ENCODE data around the gene VEZF1.

Gene VEZF1

DNA sequence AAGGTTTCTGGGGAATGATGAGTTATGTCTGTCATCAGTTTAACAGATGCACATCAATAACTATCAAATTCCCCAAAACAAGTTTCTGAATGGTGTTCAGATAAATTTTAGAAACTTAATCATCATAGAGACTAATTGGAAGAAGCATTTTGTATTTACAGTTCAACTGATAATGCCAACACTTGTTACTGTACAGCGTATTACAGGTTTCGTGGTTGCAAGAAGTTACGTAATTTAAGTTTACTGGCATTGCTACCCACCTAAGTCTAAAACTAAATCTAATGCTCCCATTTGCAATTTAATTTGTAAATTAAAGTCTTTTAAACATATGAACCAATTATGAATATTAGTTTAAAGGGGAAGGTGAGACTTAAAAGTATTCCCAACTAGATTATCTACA is 16.0 kb upstream of the VEZF1 start:
- Histone ChIP-seq H3K79me2 (ENCODE audit: insufficient read depth, low read length) (peaks cover 48% of the 10 kb centered on the region), H3K4me3 (ENCODE audit: insufficient read depth, low read length, poor library complexity, severe bottlenecking) (peak overlapping the region; percentile 6), H3K9ac (ENCODE audit: low read length) (0 out of 2 replicates have a peak overlapping the region, but pooled peaks have one; percentile 9)

DNA sequence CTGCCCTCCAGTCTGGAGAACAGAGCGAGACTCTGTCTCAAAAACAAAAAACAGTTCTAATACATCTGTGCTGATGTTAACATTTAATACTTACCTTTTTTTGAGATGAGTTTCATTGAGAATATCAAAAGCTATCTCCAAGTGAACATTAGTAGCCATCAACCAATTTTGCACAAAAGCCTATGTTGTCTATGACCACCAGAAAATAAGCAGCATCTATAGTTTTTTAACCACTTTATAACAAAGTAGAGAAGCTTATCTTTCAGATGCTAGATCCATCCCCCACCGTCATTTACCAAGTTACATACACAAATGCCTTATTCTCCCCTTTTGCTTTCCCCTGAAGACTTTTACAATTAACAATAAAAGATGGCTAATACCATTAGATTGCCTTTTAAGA is 14.9 kb upstream of the VEZF1 start:
- Histone ChIP-seq H3K79me2 (ENCODE audit: insufficient read depth, low read length) (peaks cover 48% of the 10 kb centered on the region), H3K9me3 (ENCODE audit: insufficient read depth, low read length) (no peaks in the 10 kb centered on the region), H3K4me2 (ENCODE audit: low read depth, low read length, poor library complexity, severe bottlenecking) (peak overlapping the region; percentile 76), H4K20me1 (ENCODE audit: low read depth, low read length) (peaks cover 76% of the 10 kb centered on the region), H3K36me3 (ENCODE audit: low read length) (peaks cover 80% of the 10 kb centered on the region), H3K27me3 (ENCODE audit: low read length) (no peaks in the 10 kb centered on the region), H3K27ac (ENCODE audit: low read depth, low read length) (no peak overlapping the region), H2AFZ (ENCODE audit: low read depth, low read length, severe bottlenecking) (no peak overlapping the region), H3F3A (ENCODE audit: insufficient read depth) (peaks cover 77% of the 10 kb centered on the region), H3K9ac (ENCODE audit: low read length) (0 out of 2 replicates have a peak overlapping the region, but pooled peaks have one; percentile 9), H3K9me2 (replicated peaks; ENCODE audit: insufficient read depth, low read length) (no peaks in the 10 kb centered on the region), H3K4me3 (ENCODE audit: insufficient read depth, low read length, poor library complexity, severe bottlenecking) (no peak overlapping the region)
- TF ChIP-seq EZH2phosphoT487 (conservative IDR thresholded peaks at IDR 0.05; ENCODE audit: low read length) (no peak), CTCF (IDR thresholded peaks at IDR 0.05; ENCODE audit: insufficient read depth, low read length, poor library complexity, severe bottlenecking) (no peak)

More for the DNA sequence above, 16.0 kb upstream of the VEZF1 start:
- Histone ChIP-seq H3K27me3 (ENCODE audit: low read length) (no peaks in the 10 kb centered on the region), H3K36me3 (ENCODE audit: low read length) (peaks cover 70% of the 10 kb centered on the region), H3K9me2 (replicated peaks; ENCODE audit: insufficient read depth, low read length) (no peaks in the 10 kb centered on the region), H2AFZ (ENCODE audit: low read depth, low read length, severe bottlenecking) (no peak overlapping the region), H3K4me2 (ENCODE audit: low read depth, low read length, poor library complexity, severe bottlenecking) (peak overlapping the region; percentile 76), H3F3A (ENCODE audit: insufficient read depth) (peaks cover 67% of the 10 kb centered on the region), H3K27ac (ENCODE audit: low read depth, low read length) (no peak overlapping the region), H4K20me1 (ENCODE audit: low read depth, low read length) (peaks cover 67% of the 10 kb centered on the region), H3K9me3 (ENCODE audit: insufficient read depth, low read length) (no peaks in the 10 kb centered on the region)
- TF ChIP-seq CTCF (IDR thresholded peaks at IDR 0.05; ENCODE audit: insufficient read depth, low read length, poor library complexity, severe bottlenecking) = no peak
- TF ChIP-seq EZH2phosphoT487 (conservative IDR thresholded peaks at IDR 0.05; ENCODE audit: low read length) = no peak

DNA sequence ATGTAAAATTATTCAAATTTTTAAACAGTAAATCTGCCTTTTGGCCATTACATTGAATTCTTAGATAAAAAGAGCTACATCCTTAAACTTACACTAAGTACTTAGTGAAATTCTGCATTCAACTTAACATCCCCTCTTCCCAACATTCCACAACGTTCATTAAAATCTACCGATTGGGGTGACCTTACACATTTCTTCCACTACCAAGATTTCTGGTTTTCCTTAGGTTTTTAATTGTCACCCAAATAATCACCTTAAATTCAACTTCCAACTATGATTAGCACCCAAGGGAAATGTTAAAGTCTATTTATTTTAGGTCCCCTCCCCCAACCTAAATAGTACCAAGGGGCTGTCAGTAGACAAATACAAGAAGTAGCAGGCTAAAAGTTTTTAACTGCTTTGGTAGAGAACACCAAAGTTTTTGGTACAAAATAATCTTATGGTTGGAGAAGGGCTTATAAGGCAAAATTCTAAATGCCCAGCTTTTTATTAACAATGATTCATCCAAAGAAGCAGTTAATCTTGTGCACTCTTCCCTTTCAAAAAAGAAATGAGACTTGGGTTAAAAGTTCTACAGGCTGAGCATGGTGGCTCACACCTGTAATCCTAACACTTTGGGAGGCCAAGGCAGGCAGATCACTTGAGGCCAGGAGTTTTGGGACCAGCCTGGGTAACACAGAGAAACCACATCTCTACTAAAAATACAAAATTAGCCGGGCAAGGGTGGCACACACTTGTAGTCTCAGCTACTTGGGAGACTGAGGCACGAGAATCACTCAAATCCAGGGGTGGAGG is 14.3 kb upstream of the VEZF1 start:
- no peaks in the 10 kb centered on the region for H3K9me3 ChIP-seq (ENCODE audit: insufficient read depth, low read length)
- peaks cover 81% of the 10 kb centered on the region for H4K20me1 ChIP-seq (ENCODE audit: low read depth, low read length)
- no peak overlapping the region for H3K27ac ChIP-seq (ENCODE audit: low read depth, low read length)
- peaks cover 80% of the 10 kb centered on the region for H3F3A ChIP-seq (ENCODE audit: insufficient read depth)
- H2AFZ ChIP-seq (ENCODE audit: low read depth, low read length, severe bottlenecking) = no peak overlapping the region
- peaks cover 48% of the 10 kb centered on the region for H3K79me2 ChIP-seq (ENCODE audit: insufficient read depth, low read length)
- H3K9me2 ChIP-seq (replicated peaks; ENCODE audit: insufficient read depth, low read length) = no peaks in the 10 kb centered on the region
- no peaks in the 10 kb centered on the region for H3K27me3 ChIP-seq (ENCODE audit: low read length)
- peaks cover 85% of the 10 kb centered on the region for H3K36me3 ChIP-seq (ENCODE audit: low read length)
- H3K4me3 ChIP-seq (ENCODE audit: insufficient read depth, low read length, poor library complexity, severe bottlenecking) = no peak overlapping the region
- TF ChIP-seq EZH2phosphoT487 (conservative IDR thresholded peaks at IDR 0.05; ENCODE audit: low read length) (no peak), CTCF (IDR thresholded peaks at IDR 0.05; ENCODE audit: insufficient read depth, low read length, poor library complexity, severe bottlenecking) (no peak)
- H3K4me2 ChIP-seq (ENCODE audit: low read depth, low read length, poor library complexity, severe bottlenecking) = peak overlapping the region; percentile 76
- no peak overlapping the region for H3K9ac ChIP-seq (ENCODE audit: low read length)
